HepG2 (cell line): ENCODE results near the gene STAC. TPM values are rescaled to one million over a fixed set of nuclear protein-coding genes. Genes with fewer than 3 reads are reported as not detected.

Experiments used
- ATAC-seq: fragments of 200-7000 bp; cut with Tn5 transposase; 3 replicates; pipeline ENCODE4 v1.9.1; 2020; ENCODE audit warnings: mild to moderate bottlenecking, moderate library complexity
- BruUV-seq: library from RNA; stranded (reverse); fragments of 400-500 nt; replicated peaks from 2 replicates; lab custom pipeline; 2021; lab: Mats Ljungman, UMichigan
- CTCF ChIA-PET: fragments of 300-600 bp; formaldehyde crosslinking; extraction: SDS; loops from one replicate; lab custom pipeline; 2021; ENCODE audit warnings: low total read pairs, inconsistent platforms, low intra/inter-chr PET ratio; lab: Yijun Ruan, JAX
- POLR2A ChIA-PET: fragments of 350-600 bp; sonication (Branson Sonifier 250); formaldehyde crosslinking; loops from one replicate; lab custom pipeline; 2020; ENCODE audit warnings: antibody characterized with exemption, inconsistent platforms; lab: Yijun Ruan, JAX
- DNase-seq: peaks from one replicate; pipeline ENCODE4 v3.0.0-alpha.2; 2015; ENCODE audit warnings: low spot score
- FAIRE-seq: peaks from 3 replicates; lab custom pipeline; 2011; peaks lifted over from hg19 to GRCh38; lab: Jason Lieb, UNC
- H2AFZ ChIP-seq: one replicate; pipeline ENCODE4 v1.6.1; 2011; ENCODE audit warnings: low read length, inconsistent platforms
- H3K27ac ChIP-seq: fragments of 300-600 bp; 3 replicates; pipeline ENCODE4 v1.8.0; 2011; ENCODE audit warnings: mixed run types, mild to moderate bottlenecking, mixed read lengths, low read length, inconsistent platforms; ENCODE audit not compliant: insufficient read depth; ENCODE audit errors: extremely low read length
- H3K27me3 ChIP-seq, 2 experiments: fragments of 200-600 bp in 1 of 2; 2 replicates in 1 of 2; 3 replicates in 1 of 2; pipeline versions ENCODE4 v1.6.0 to v1.8.0; 2011; ENCODE audit warnings: low read length in 2 of 2, mild to moderate bottlenecking in 2 of 2, moderate library complexity in 2 of 2, inconsistent platforms in 1 of 2; ENCODE audit not compliant: insufficient read depth in 2 of 2, control insufficient read depth in 1 of 2
- H3K36me3 ChIP-seq, 2 experiments: fragments of 200-600 bp in 1 of 2; replicated peaks in 1 of 2; 2 replicates in 1 of 2; 3 replicates in 1 of 2; pipeline versions ENCODE4 v1.5.1 to v1.8.0; 2011; ENCODE audit warnings: low read length in 2 of 2, inconsistent platforms in 1 of 2; ENCODE audit not compliant: insufficient read depth in 2 of 2, control insufficient read depth in 1 of 2
- H3K4me1 ChIP-seq: 2 replicates; pipeline ENCODE4 v1.5.1; 2012; ENCODE audit warnings: low read length, inconsistent platforms; ENCODE audit not compliant: insufficient read depth
- H3K4me2 ChIP-seq: 2 replicates; pipeline ENCODE4 v1.6.0; 2011; ENCODE audit warnings: low read depth, low read length, inconsistent platforms
- H3K4me3 ChIP-seq, 3 experiments: fragments of 200-600 bp in 1 of 3; sonication (generic), shearing (Covaris generic) in 1 of 3; replicated peaks in 1 of 3; 2 replicates each; pipeline ENCODE4 v1.5.1; 2011 to 2016; ENCODE audit warnings: low read length in 3 of 3, inconsistent platforms in 2 of 3, low read depth in 2 of 3, mild to moderate bottlenecking in 2 of 3, control low read depth in 1 of 3, mixed read lengths in 1 of 3; ENCODE audit not compliant: insufficient read depth in 1 of 3
- H3K79me2 ChIP-seq: one replicate; pipeline ENCODE4 v1.6.1; 2011; ENCODE audit warnings: low read length, inconsistent platforms; ENCODE audit not compliant: insufficient read depth
- H3K9ac ChIP-seq: 2 replicates; pipeline ENCODE4 v1.6.0; 2011; ENCODE audit warnings: mild to moderate bottlenecking, low read depth, low read length, inconsistent platforms; ENCODE audit not compliant: insufficient read depth
- H3K9me3 ChIP-seq: 2 replicates; pipeline ENCODE4 v1.5.1; 2012; ENCODE audit warnings: mild to moderate bottlenecking, low read length
- H4K20me1 ChIP-seq: 2 replicates; pipeline ENCODE4 v1.6.0; 2011; ENCODE audit warnings: inconsistent platforms, mild to moderate bottlenecking, low read length, moderate library complexity; ENCODE audit not compliant: insufficient read depth
- ATF5 ChIP-seq: sonication (generic); formaldehyde crosslinking; IDR thresholded peaks from 2 replicates; pipeline ENCODE4 v1.4.0; 2020; ENCODE audit warnings: mild to moderate bottlenecking, low read depth, missing genetic modification reagents
- ATF7 ChIP-seq, 2 experiments: fragments of 450-650 bp in 1 of 2; sonication (generic) in 1 of 2; formaldehyde crosslinking in 1 of 2; IDR thresholded peaks; 2 replicates each; pipeline versions ENCODE4 v1.4.0 to v1.6.1; 2016 to 2020; ENCODE audit warnings: antibody characterized with exemption in 1 of 2, mild to moderate bottlenecking in 1 of 2, missing genetic modification reagents in 1 of 2
- CEBPZ ChIP-seq: IDR thresholded peaks from 2 replicates; pipeline ENCODE4 v1.6.1; 2012; ENCODE audit warnings: low read length, improper control_type of control experiment
- HMG20B ChIP-seq: conservative IDR thresholded peaks from 2 replicates; pipeline ENCODE4 v1.6.1; 2016; ENCODE audit warnings: missing genetic modification reagents, missing compliant biosample characterization
- ONECUT2 ChIP-seq: sonication (generic); formaldehyde crosslinking; IDR thresholded peaks from 2 replicates; pipeline ENCODE4 v1.4.0; 2020; ENCODE audit warnings: missing genetic modification reagents
- ZKSCAN8 ChIP-seq: IDR thresholded peaks from 2 replicates; pipeline ENCODE4 v1.6.1; 2016; ENCODE audit warnings: borderline replicate concordance, missing genetic modification reagents, missing compliant biosample characterization
- ZNF142 ChIP-seq: sonication (generic); formaldehyde crosslinking; IDR thresholded peaks from 2 replicates; pipeline ENCODE4 v1.4.0; 2020; ENCODE audit warnings: missing genetic modification reagents
- ZNF724P ChIP-seq: sonication (generic); formaldehyde crosslinking; IDR thresholded peaks from 2 replicates; pipeline ENCODE4 v1.8.0; 2022; ENCODE audit warnings: missing genetic modification reagents, borderline replicate concordance
- WGBS: methylation state at CpG from one replicate; pipeline ENCODE4 v1.1.6; 2017; ENCODE audit warnings: low lambda C conversion rate; 5-methylcytosine and 5-hydroxymethylcytosine counted together
- in situ Hi-C: cut with HindIII; loops from 2 replicates; pipeline ENCODE4 v1.10.0; 2017; ENCODE audit warnings: low pct_unique_long_range_greater_than_20kb; ENCODE audit not compliant: extremely low pct_ligation_motif_present
- intact Hi-C: fragments of 100-400 bp; cut with micrococcal nuclease; formaldehyde crosslinking; loops from one replicate; pipeline ENCODE4 v1.10.0; 2022; ENCODE audit not compliant: unreplicated experiment
- polyA plus RNA-seq, 8 experiments: library from polyadenylated mRNA; depleted of rRNA in 3 of 8; stranded (reverse) in 7 of 8; unstranded in 1 of 8; fragments of >200 nt; fragmentation: Illumina TruSeq in 4 of 8; extraction: Trizol in 4 of 8; gene quantifications; 2 replicates each; pipeline versions ENCODE4 v1.2.1 to v1.2.3, GENCODE V29; 2011 to 2016; ENCODE audit warnings: low read depth in 4 of 8, missing spikeins in 1 of 8, mixed read lengths in 1 of 8; ENCODE audit not compliant: insufficient read depth in 1 of 8
- total RNA-seq, 5 experiments: library from RNA; depleted of rRNA; stranded (reverse); fragments of >200 nt; fragmentation: Illumina TruSeq; extraction: Trizol; gene quantifications; 2 replicates each; pipeline ENCODE4 v1.2.3, GENCODE V29; 2016; ENCODE audit warnings: low read depth in 1 of 5

The STAC gene
- total and polyA plus RNA-seq, 2 of the 13 experiments (the other 11 are each of a cell fraction or from before 2014, with no cell fraction given), result not detected

DNA sequence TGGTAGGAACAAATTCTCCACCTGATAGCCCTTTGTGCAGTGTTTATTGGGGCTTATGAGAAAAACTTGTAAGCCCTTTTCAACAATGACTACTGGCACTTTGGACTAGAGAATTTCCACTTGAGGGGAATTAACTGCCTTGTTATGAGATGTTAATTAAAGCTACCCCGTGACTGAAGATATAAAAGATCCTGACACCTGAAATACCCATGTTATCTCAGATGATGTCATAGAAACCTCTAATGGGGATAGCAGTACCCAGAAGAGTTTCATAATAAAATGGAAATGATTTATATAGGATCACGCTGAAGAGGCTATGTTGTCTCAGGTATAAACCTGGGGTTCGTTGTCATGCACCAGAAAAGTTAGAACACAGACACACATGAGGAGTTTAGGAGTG is 14.5 kb upstream of the STAC start:
- in situ Hi-C loops, result no loop called here
- Histone ChIP-seq H3K4me3 (no peak overlapping the region), H3K36me3 (no peaks in the 10 kb centered on the region), H3K79me2 (no peaks in the 10 kb centered on the region), H3K27ac (no peak overlapping the region), H2AFZ (no peak overlapping the region)
- ATAC-seq (no peak), FAIRE-seq (no peak)
- BruUV-seq, result no TSS peak
- intact Hi-C loops, result no loop called here
- TF ChIP-seq ATF7 (IDR thresholded peaks at IDR 0.05), result peak; percentile 34; the same call in 1 of the 2 replicates
- no peak for TF ChIP-seq ATF7 (CRISPR knock-in tag; IDR thresholded peaks at IDR 0.05)
- TF ChIP-seq CEBPZ, result no peak
- TF ChIP-seq, all 625 proteins: peak for 1
- no peaks in the 10 kb centered on the region for H3K9me3 ChIP-seq
- H3K4me2 ChIP-seq, result no peak overlapping the region
- CTCF ChIA-PET, result no interaction called here
- POLR2A ChIA-PET, result no interaction called here
- H3K27me3 ChIP-seq, result no peaks in the 10 kb centered on the region
- H3K4me1 ChIP-seq, result 0 out of 2 replicates have a peak, but pooled peaks cover 12% of the 10 kb centered on the region
- no peak for DNase-seq
- H3K9ac ChIP-seq, result no peak overlapping the region
- WGBS, result under 1% methylated on average over 3 of the region's 3 CpGs
- no peaks in the 10 kb centered on the region for H4K20me1 ChIP-seq

DNA sequence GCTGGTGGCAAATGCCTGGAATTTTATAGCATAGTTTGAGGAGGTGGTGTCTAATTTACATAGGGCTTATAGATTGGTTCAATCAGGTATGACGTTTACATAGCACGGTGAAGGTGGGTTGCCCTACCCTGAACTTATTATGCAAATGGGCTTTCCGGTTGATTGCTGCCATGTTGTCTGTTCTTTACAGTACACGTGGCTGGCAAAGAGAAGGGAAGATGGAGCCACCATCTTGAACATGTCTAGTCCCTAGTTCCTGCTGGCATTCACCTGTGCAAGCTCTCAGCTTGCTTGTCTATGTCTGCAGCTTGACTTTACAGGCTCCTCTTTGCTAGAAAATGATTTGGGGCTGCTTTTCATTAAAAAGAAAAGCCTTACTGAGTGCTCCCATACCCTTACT is 14.0 kb upstream of the STAC start:
- Histone ChIP-seq H3K4me2 (no peak overlapping the region), H3K9me3 (no peaks in the 10 kb centered on the region), H4K20me1 (no peaks in the 10 kb centered on the region), H3K36me3 (no peaks in the 10 kb centered on the region), H3K4me1 (0 out of 2 replicates have a peak, but pooled peaks cover 12% of the 10 kb centered on the region), H3K27ac (no peak overlapping the region), H2AFZ (no peak overlapping the region), H3K4me3 (no peak overlapping the region), H3K27me3 (no peaks in the 10 kb centered on the region), H3K79me2 (no peaks in the 10 kb centered on the region), H3K9ac (no peak overlapping the region)
- 40% methylated on average over 3 of the region's 4 CpGs for WGBS
- DNase-seq, result no peak
- in situ Hi-C loops, result no loop called here
- FAIRE-seq, result no peak
- intact Hi-C loops, result no loop called here
- ChIA-PET POLR2A (no interaction called here), CTCF (no interaction called here)
- no TSS peak for BruUV-seq
- ATAC-seq, result no peak
- TF ChIP-seq ZNF724P, result no peak
- TF ChIP-seq ONECUT2 (CRISPR knock-in tag), result no peak
- TF ChIP-seq ZKSCAN8 (CRISPR knock-in tag), result no peak
- no peak for TF ChIP-seq ZNF142 (CRISPR knock-in tag)
- no peak for TF ChIP-seq HMG20B (CRISPR knock-in tag)
- no peak for TF ChIP-seq ATF5 (CRISPR knock-in tag)
